DND-41 (cell line): ENCODE results near the gene COTL1.

Experiments used
- CTCF ChIP-seq: IDR thresholded peaks from 2 replicates; pipeline ENCODE4 v1.5.1; 2012; ENCODE audit warnings: borderline replicate concordance, low read length, moderate library complexity, mild to moderate bottlenecking; ENCODE audit not compliant: poor library complexity, severe bottlenecking; ENCODE audit errors: extremely low read depth
- EZH2 ChIP-seq: IDR thresholded peaks from 3 replicates; pipeline ENCODE4 v1.6.1; 2012; ENCODE audit warnings: borderline replicate concordance, low read depth, mild to moderate bottlenecking, moderate library complexity, low read length, inconsistent platforms; ENCODE audit not compliant: severe bottlenecking

GRCh38 chr16:84571506-84571905, 46.4 kb downstream of the COTL1 start:
- no peak for TF ChIP-seq CTCF
- no peak for TF ChIP-seq EZH2
